ENCODE data around the gene FBXW12. TPM values are rescaled to one million over a fixed set of nuclear protein-coding genes. Genes with fewer than 3 reads are reported as not detected.

Gene FBXW12
- total RNA-seq, 1 experiment from 2014 or later: not detected

DNA sequence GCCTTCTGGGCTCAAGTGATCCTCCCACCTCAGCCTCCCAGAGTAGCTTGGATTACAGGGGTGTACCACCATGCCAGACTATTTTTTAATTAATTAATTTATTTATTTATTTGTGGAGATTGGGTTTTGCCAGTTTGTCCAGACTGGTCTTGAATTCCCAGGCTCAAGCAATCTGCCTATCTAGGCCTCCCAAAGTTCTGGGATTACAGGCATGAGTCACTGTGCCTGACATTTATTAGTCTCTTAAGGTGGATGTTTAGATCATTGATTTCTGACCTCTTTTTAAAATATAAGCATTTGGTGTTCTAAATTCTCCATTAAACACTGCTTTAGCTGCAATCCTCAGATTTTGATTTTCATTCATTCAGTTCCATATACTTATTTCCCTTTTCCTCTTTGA lies 15.6 kb downstream of the FBXW12 start:
- Histone ChIP-seq H3K79me2 (ENCODE audit: low read length) (no peaks in the 10 kb centered on the region), H3K9me3 (ENCODE audit: low read length) (peaks cover 8% of the 10 kb centered on the region; the same call in 1 of the 2 replicates), H3K9me2 (replicated peaks; ENCODE audit: low read length) (no peaks in the 10 kb centered on the region), H4K20me1 (ENCODE audit: low read length) (no peaks in the 10 kb centered on the region), H2AFZ (ENCODE audit: low read length) (no peak overlapping the region), H3K9ac (ENCODE audit: low read length) (no peak overlapping the region), H3K4me3 (ENCODE audit: low read length) (no peak overlapping the region), H3F3A (ENCODE audit: low read length, unreplicated experiment) (no peaks in the 10 kb centered on the region), H3K27ac (ENCODE audit: low read length) (no peak overlapping the region), H3K36me3 (ENCODE audit: low read depth, low read length) (no peaks in the 10 kb centered on the region; the same call in 1 of the 2 replicates), H3K27me3 (ENCODE audit: low read length) (peaks cover 27% of the 10 kb centered on the region), H3K4me2 (ENCODE audit: low read length) (no peak overlapping the region), H3K4me1 (ENCODE audit: insufficient read depth, low read length) (no peaks in the 10 kb centered on the region)
- BruUV-seq (replicated peaks): no TSS peak
- TF ChIP-seq EZH2 (IDR thresholded peaks at IDR 0.05; ENCODE audit: low read length, unreplicated experiment) (no peak), EZH2phosphoT487 (IDR thresholded peaks at IDR 0.05; ENCODE audit: borderline replicate concordance, low read length) (no peak)
- TF ChIP-seq, protein P1, sequence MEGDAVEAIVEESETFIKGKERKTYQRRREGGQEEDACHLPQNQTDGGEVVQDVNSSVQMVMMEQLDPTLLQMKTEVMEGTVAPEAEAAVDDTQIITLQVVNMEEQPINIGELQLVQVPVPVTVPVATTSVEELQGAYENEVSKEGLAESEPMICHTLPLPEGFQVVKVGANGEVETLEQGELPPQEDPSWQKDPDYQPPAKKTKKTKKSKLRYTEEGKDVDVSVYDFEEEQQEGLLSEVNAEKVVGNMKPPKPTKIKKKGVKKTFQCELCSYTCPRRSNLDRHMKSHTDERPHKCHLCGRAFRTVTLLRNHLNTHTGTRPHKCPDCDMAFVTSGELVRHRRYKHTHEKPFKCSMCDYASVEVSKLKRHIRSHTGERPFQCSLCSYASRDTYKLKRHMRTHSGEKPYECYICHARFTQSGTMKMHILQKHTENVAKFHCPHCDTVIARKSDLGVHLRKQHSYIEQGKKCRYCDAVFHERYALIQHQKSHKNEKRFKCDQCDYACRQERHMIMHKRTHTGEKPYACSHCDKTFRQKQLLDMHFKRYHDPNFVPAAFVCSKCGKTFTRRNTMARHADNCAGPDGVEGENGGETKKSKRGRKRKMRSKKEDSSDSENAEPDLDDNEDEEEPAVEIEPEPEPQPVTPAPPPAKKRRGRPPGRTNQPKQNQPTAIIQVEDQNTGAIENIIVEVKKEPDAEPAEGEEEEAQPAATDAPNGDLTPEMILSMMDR (conservative IDR thresholded peaks at IDR 0.05; ENCODE audit: low read depth, low read length): no peak
- CTCF ChIA-PET: interaction anchor here (1.9 kb wide), 1 partner anchor 13 kb away, joined by 7 read pairs; no protein-coding TSS in a partner anchor
- POLR2A ChIA-PET (ENCODE audit: unreplicated experiment): no interaction called here
- DNase-seq (peak; percentile 44), ATAC-seq (peak; percentile 74; the same call in 1 of the 2 replicates)
- intact Hi-C loops (cut with micrococcal nuclease): no loop called here

DNA sequence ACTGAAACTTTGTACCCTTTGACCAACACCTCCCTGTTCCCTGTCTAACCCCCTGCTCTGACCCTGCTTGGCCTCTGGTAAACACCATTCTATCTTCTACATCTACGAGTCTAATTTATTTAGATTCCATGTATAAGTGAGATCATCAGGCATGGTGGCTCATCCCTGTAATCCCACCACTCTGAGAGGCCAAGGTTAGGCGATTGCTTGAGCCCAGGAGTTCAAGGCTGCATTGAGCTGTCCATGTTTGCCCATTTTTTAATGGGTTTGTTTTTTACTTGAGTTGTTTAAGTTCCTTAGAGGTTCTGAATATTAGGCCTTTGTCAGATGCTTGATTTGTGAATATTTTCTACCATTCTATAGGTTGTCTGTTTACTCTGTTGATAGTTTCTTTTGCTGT lies 16.9 kb downstream of the FBXW12 start:
- ChIA-PET POLR2A (ENCODE audit: unreplicated experiment) (no interaction called here), CTCF (interaction anchor here (1.1 to 1.9 kb wide), 2 partner anchors 12 to 47 kb away, joined by 4 to 7 read pairs; no protein-coding TSS in a partner anchor)
- no peaks in the 10 kb centered on the region for H3K79me2 ChIP-seq (ENCODE audit: low read length)
- no peaks in the 10 kb centered on the region for H3F3A ChIP-seq (ENCODE audit: low read length, unreplicated experiment)
- H3K36me3 ChIP-seq (ENCODE audit: low read depth, low read length): no peaks in the 10 kb centered on the region; the same call in 1 of the 2 replicates
- H3K27ac ChIP-seq (ENCODE audit: low read length): no peak overlapping the region
- H3K4me1 ChIP-seq (ENCODE audit: insufficient read depth, low read length): no peaks in the 10 kb centered on the region
- ATAC-seq: no peak
- peaks cover 16% of the 10 kb centered on the region; the same call in 1 of the 2 replicates for H3K27me3 ChIP-seq (ENCODE audit: low read length)
- no TSS peak for BruUV-seq (replicated peaks)
- H3K4me2 ChIP-seq (ENCODE audit: low read length): no peak overlapping the region
- H3K9me3 ChIP-seq (ENCODE audit: low read length): peaks cover 8% of the 10 kb centered on the region; the same call in 1 of the 2 replicates
- no peaks in the 10 kb centered on the region for H4K20me1 ChIP-seq (ENCODE audit: low read length)
- no peak for TF ChIP-seq EZH2 (IDR thresholded peaks at IDR 0.05; ENCODE audit: low read length, unreplicated experiment)
- no peak for TF ChIP-seq EZH2phosphoT487 (IDR thresholded peaks at IDR 0.05; ENCODE audit: borderline replicate concordance, low read length)
- TF ChIP-seq, protein P1 (conservative IDR thresholded peaks at IDR 0.05; ENCODE audit: low read depth, low read length): no peak
- no peak for DNase-seq
- H3K9ac ChIP-seq (ENCODE audit: low read length): no peak overlapping the region
- intact Hi-C loops (cut with micrococcal nuclease): no loop called here
- no peaks in the 10 kb centered on the region for H3K9me2 ChIP-seq (replicated peaks; ENCODE audit: low read length)
- H3K4me3 ChIP-seq (ENCODE audit: low read length): no peak overlapping the region
- H2AFZ ChIP-seq (ENCODE audit: low read length): no peak overlapping the region

DNA sequence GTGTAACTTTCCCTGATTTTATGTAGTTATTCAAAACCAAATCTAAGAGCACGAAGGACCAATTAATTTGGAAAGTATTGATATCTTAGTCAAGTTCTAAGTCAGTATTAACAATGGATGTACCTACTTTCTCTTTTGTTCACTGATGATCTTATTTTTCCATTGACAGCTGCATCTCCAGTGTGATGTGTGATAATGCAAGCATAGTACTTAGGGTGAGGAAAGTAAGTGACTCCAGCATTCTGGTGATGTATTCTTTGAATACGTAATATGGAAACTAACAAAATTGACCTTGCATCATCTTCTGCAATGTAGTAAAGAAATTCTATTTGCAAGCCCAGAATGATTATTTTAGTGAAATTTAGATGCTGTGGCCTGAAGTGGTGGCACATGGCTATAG lies 22.4 kb downstream of the FBXW12 start:
- CTCF ChIA-PET: no interaction called here
- TF ChIP-seq EZH2phosphoT487 (IDR thresholded peaks at IDR 0.05; ENCODE audit: borderline replicate concordance, low read length) (no peak), EZH2 (IDR thresholded peaks at IDR 0.05; ENCODE audit: low read length, unreplicated experiment) (no peak)
- TF ChIP-seq, protein P1 (conservative IDR thresholded peaks at IDR 0.05; ENCODE audit: low read depth, low read length): no peak

More for the DNA sequence above, 22.4 kb downstream of the FBXW12 start:
- Histone ChIP-seq H3K9me3 (ENCODE audit: low read length) (no peaks in the 10 kb centered on the region), H3K4me1 (ENCODE audit: insufficient read depth, low read length) (no peaks in the 10 kb centered on the region), H3K9ac (ENCODE audit: low read length) (no peak overlapping the region), H4K20me1 (ENCODE audit: low read length) (no peaks in the 10 kb centered on the region), H3K27ac (ENCODE audit: low read length) (no peak overlapping the region), H3K27me3 (ENCODE audit: low read length) (no peaks in the 10 kb centered on the region), H3K36me3 (ENCODE audit: low read depth, low read length) (no peaks in the 10 kb centered on the region), H3K4me2 (ENCODE audit: low read length) (no peak overlapping the region), H3K9me2 (replicated peaks; ENCODE audit: low read length) (no peaks in the 10 kb centered on the region), H3F3A (ENCODE audit: low read length, unreplicated experiment) (no peaks in the 10 kb centered on the region), H3K79me2 (ENCODE audit: low read length) (no peaks in the 10 kb centered on the region), H3K4me3 (ENCODE audit: low read length) (no peak overlapping the region), H2AFZ (ENCODE audit: low read length) (no peak overlapping the region)
- DNase-seq: no peak
- POLR2A ChIA-PET (ENCODE audit: unreplicated experiment): no interaction called here
- ATAC-seq: no peak
- BruUV-seq (replicated peaks): no TSS peak
- intact Hi-C loops (cut with micrococcal nuclease): no loop called here
